CD4-positive, alpha-beta T cell treated with Interleukin-2 at 100 ng/mL for 4 hours (primary cell): Measurements from ENCODE around the gene NOB1.
"Not testable (repeated sequence)": the region's sequence is repeated elsewhere in the genome, so short reads cannot be mapped to it uniquely, and the experiment has no call there.

ENCODE experiments used
- DNase-seq: peaks from one replicate; pipeline ENCODE4 v3.0.0-alpha.2; 2020; ENCODE audit warnings: low spot score

NOB1 gene

GRCh38 chr16:69754469-69755310 is at the start of gene NOB1:
TSS of gene NOB1 (minus strand) at chr16:69754926. CDS start at chr16:69754910, 16 bp downstream.
- DNase-seq: peak; percentile 98

GRCh38 chr16:69804297-69804696 is 49.6 kb upstream of the NOB1 start:
- no peak for DNase-seq

GRCh38 chr16:69799611-69800031 is 44.9 kb upstream of the NOB1 start:
- DNase-seq: no peak

- no peak for DNase-seq
Observed at GRCh38 chr16:69798466-69798865, 43.7 kb upstream of the NOB1 start.

- peak; percentile 50 for DNase-seq
Observed at GRCh38 chr16:69796285-69797118, 41.8 kb upstream of the NOB1 start.

- DNase-seq: no peak
Observed at GRCh38 chr16:69794486-69794885, 39.8 kb upstream of the NOB1 start.

- DNase-seq: no peak
Observed at GRCh38 chr16:69793526-69793925, 38.8 kb upstream of the NOB1 start.

GRCh38 chr16:69791391-69791847 is 36.7 kb upstream of the NOB1 start:
- not testable (repeated sequence) for DNase-seq

GRCh38 chr16:69787883-69788282 is 33.2 kb upstream of the NOB1 start:
- no peak for DNase-seq

- DNase-seq: no peak
Observed at GRCh38 chr16:69784586-69784985, 29.9 kb upstream of the NOB1 start.

- DNase-seq: no peak
Observed at GRCh38 chr16:69781118-69781517, 26.4 kb upstream of the NOB1 start.

- DNase-seq: no peak
Observed at GRCh38 chr16:69779724-69780123, 25.0 kb upstream of the NOB1 start.

GRCh38 chr16:69775563-69775962 is 20.8 kb upstream of the NOB1 start:
- DNase-seq: no peak

GRCh38 chr16:69773260-69773947 is 18.7 kb upstream of the NOB1 start:
- DNase-seq: no peak

- DNase-seq: no peak
Observed at GRCh38 chr16:69771651-69771967, 16.9 kb upstream of the NOB1 start.

GRCh38 chr16:69769404-69769803 is 14.7 kb upstream of the NOB1 start:
- DNase-seq: no peak

- no peak for DNase-seq
Observed at GRCh38 chr16:69768666-69769065, 13.9 kb upstream of the NOB1 start.

GRCh38 chr16:69767459-69768229 is 12.9 kb upstream of the NOB1 start:
- no peak for DNase-seq

- DNase-seq: no peak
Observed at GRCh38 chr16:69763599-69763942, 8.8 kb upstream of the NOB1 start.

- DNase-seq: peak; percentile 33
Observed at GRCh38 chr16:69762814-69763598, 8.3 kb upstream of the NOB1 start.
